ENCODE data around the gene TMPRSS7.

TMPRSS7 gene, protein sequence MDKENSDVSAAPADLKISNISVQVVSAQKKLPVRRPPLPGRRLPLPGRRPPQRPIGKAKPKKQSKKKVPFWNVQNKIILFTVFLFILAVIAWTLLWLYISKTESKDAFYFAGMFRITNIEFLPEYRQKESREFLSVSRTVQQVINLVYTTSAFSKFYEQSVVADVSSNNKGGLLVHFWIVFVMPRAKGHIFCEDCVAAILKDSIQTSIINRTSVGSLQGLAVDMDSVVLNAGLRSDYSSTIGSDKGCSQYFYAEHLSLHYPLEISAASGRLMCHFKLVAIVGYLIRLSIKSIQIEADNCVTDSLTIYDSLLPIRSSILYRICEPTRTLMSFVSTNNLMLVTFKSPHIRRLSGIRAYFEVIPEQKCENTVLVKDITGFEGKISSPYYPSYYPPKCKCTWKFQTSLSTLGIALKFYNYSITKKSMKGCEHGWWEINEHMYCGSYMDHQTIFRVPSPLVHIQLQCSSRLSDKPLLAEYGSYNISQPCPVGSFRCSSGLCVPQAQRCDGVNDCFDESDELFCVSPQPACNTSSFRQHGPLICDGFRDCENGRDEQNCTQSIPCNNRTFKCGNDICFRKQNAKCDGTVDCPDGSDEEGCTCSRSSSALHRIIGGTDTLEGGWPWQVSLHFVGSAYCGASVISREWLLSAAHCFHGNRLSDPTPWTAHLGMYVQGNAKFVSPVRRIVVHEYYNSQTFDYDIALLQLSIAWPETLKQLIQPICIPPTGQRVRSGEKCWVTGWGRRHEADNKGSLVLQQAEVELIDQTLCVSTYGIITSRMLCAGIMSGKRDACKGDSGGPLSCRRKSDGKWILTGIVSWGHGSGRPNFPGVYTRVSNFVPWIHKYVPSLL
- total RNA-seq, result 0 reads per million in 2 experiments

DNA sequence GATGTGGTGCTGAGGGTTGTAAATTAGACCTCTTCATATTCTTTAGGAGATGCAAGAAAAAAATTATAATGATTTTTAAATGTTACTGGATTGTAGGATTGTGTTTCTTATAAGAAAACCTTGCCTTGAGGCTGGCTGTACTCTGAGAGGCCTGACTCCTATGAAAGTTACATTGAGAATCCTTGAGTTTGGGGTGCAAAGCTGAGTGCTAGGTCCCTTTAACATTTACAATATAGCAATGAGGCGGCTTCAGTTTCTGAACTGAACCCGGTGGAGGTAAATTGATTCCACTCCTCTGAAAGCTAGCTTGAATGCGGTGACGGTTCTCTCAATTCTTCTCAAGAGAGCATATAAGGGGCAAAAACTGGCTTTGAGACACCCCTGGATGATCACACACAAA lies at the start of gene TMPRSS7:
Gene TMPRSS7 (plus strand): TSS at position 301 of the 400 bp plus-strand sequence. CDS start 110 bp downstream, outside the sequence.
- DNase-seq (ENCODE audit: low read depth), result no peak

DNA sequence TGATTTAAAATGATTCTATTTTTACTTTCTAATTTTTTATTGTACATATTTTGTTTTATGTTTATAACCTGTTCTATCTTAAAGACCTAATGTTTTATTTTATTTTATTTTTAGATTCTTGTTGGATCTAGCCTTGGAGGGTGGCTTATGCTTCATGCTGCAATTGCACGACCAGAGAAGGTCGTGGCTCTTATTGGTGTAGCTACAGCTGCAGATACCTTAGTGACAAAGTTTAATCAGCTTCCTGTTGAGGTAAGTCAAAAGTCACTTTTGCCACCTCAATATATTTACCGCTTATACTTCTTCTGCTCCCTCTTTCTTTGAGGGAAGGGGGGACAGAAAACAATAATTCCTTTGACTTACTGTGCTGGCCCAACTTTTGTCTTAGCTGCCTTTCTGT lies 47.7 kb upstream of the TMPRSS7 start:
- DNase-seq (ENCODE audit: low read depth), result no peak

DNA sequence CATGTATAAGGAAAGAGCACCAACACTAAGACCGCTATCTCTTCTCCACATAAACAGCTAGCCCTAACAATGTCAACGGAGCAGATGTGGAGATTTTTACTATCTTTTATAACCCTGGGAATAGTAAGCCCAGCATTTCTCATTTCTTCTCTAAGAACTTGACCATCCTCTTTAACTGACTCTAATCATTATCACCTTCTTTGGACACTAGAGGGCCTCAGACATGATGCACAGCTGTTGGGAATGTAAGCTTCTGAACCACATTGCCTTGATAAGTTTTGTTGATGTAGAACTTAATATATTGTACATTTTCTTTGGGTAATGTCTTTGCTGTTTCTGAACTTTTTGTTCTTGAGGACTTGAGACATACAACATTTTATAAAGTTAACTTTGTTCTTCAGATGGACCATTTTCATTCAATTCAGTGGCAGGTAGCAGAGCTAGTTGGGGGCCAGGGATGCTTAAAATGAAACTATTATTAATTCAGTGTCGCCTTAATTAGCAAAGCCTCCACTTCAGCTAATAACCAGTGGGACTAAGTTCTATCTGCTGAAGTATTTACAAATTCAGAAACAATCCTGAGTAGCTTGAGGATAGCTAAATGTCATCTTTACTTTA lies 45.4 kb upstream of the TMPRSS7 start:
- DNase-seq (ENCODE audit: low read depth), result no peak

GRCh38 chr3:111993038-111993437 lies 41.5 kb upstream of the TMPRSS7 start:
- no peak for DNase-seq (ENCODE audit: low read depth)

DNA sequence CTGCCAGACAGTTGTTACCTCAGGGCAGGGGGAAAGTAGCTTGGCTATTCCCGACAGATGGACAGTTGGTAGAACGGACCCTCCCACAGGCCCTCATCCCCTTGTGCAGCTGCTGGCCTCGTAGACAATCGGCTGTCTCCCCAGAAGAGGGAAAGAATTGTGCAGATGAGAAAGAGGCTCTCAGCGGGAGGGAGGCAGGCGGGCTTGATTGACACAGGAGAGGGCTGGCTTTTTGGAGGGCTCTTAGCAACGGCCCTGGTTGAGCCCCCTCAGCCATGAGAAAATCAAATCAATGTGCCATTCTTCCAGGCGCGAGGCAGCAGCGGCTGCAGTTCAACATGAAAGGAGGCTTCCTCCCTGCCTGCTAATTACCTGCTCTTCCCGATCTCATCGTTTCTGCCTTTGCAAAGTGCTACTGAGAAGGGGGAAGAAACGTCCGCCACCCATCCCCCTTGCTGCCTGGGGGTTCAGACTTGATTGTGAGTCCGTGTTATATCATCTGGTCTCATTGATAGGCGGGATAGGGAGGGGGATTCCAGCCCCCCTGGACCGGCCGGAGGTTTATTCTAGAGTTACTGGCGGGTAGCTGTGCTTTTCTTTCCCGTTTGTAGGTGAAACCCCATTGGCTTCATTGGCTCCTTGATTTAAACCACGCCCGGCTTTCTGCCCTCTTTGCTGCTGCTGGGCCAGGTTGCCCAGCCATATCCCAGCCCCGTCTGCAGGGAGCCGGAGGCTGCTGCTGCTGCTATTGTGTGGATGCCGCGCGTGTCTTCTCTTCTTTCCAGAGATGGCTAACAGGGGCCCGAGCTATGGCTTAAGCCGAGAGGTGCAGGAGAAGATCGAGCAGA lies 35.7 kb upstream of the TMPRSS7 start, which contains the start of gene TAGLN3:
Gene TAGLN3 (plus strand): TSS at position 287 of the 848 bp plus-strand sequence. CDS start 501 bp downstream, at position 788.
- no peak for DNase-seq (ENCODE audit: low read depth)

GRCh38 chr3:111999484-112000324 lies 34.8 kb upstream of the TMPRSS7 start:
- no peak for DNase-seq (ENCODE audit: low read depth)

- no peak for DNase-seq (ENCODE audit: low read depth)
Observed at GRCh38 chr3:112000367-112000771, 34.2 kb upstream of the TMPRSS7 start.

GRCh38 chr3:112000966-112001365 lies 33.6 kb upstream of the TMPRSS7 start:
- no peak for DNase-seq (ENCODE audit: low read depth)

DNA sequence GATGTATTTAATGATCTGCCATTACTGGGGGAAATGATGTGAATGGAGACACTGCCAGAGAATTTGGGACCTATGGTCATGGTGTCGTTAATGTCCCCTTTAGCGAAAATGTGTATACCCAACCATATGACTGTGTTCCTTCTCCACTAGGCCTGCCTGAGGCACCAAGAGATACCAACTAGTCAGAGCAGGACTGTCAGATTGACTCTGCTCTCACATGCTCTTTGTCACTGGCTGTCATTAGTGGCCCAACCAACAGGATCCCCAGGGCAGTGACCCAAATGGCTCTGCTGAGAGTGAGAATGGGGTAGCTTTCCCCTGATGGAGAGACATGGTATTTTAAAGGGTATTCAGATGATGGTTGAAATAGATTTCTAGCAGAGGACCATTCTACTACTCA lies 33.0 kb upstream of the TMPRSS7 start:
- DNase-seq (ENCODE audit: low read depth), result no peak

DNA sequence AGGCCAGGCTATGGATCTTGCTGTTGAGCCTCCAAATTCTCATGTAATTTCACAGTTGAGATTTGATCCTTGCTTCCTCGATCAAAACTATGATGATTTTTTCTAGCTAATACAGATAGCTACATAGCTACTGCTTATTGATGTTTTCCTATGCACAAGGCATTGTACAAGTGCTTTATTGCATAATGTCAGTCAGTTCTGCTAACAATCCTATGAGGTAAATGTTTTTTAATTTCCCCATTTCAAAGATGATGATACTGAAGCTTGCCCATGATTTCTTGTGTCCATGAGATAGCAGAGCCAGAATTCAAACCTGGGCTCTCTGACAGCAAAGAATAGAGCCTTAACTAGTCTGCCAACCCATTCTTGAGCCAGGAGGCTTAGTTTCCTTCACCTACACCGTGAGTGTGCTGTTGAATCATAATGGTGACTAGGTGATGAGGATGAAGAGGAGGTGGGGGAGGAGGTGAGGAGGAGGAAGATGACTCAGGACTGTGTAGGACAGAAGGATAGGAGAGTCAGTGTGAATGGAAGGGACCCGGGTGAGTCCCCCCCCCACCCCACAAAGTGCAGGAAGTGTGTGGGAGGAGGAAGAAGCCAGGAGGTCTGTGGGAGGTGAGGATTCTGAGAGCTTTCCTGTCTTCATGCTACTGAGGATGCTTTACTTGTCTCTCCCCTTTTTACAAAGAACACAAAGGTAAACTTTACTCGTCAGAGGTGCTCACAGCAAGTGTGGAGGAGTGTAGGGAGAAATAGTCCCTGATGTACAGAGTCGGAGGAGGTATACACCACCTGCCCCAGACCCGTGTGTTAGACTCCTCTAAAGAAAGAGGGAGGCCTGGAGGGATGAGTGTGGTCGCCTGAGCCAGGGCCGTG lies 32.2 kb upstream of the TMPRSS7 start:
- no peak for DNase-seq (ENCODE audit: low read depth)

DNA sequence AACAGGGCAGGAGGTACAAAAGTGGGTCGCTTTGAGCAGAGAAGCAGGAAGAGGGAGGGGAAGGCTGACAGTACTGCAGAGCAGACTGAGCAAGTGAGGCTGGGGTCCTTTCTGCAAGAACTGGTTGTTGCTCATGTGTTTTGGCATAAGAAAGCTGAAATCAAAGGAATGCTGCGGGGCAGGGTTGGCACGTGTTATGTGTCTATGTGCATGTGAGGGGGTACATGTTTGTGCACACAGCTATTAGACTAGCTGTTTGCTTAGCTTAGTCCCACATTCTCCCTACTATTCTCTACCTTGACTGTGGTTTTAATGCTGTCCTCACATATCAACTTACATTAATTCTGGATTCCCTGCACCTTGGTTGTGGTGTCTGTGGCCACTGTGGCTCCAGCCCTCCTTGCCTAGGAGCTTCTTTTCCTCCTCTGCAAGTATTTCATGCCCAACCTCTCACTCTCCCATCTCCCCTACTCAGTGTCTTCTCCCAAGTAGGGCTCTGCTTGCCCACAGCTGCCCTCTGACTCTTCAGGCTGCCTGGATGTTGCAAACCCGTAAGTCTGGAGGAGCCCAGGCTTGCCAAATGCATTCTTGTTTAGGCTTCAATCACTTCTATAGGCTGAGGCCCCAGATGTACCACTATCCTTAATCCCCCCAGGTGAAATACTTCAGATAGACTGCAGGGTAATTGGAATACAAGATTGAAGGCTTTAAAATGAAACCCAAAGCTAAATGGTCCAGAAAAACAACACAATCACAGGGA lies 31.0 kb upstream of the TMPRSS7 start:
- DNase-seq (ENCODE audit: low read depth), result no peak

GRCh38 chr3:112004187-112004586 lies 30.3 kb upstream of the TMPRSS7 start:
- no peak for DNase-seq (ENCODE audit: low read depth)

- no peak for DNase-seq (ENCODE audit: low read depth)
Observed at GRCh38 chr3:112004669-112005068, 29.9 kb upstream of the TMPRSS7 start.

GRCh38 chr3:112005091-112005672 lies 29.4 kb upstream of the TMPRSS7 start:
- DNase-seq (ENCODE audit: low read depth), result no peak

DNA sequence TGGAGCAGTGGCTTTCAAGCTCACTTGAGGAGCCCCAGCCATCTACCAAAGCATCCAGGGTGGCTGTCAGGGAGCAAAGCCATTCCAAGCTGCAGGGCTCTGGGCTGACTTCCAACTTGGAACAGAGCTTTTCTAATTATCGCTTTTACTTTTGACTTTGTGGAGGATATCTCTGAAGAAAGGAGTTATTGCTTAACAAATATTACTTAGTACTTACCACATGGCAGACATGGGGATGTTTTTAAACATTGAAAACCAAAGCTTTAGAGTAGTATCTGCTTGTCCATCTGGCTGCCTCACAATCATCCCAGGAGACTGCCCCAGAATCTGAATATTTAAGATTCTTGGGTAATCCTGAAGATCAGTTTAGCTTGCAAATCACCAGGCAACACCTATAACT lies 26.9 kb upstream of the TMPRSS7 start:
- DNase-seq (ENCODE audit: low read depth), result no peak

DNA sequence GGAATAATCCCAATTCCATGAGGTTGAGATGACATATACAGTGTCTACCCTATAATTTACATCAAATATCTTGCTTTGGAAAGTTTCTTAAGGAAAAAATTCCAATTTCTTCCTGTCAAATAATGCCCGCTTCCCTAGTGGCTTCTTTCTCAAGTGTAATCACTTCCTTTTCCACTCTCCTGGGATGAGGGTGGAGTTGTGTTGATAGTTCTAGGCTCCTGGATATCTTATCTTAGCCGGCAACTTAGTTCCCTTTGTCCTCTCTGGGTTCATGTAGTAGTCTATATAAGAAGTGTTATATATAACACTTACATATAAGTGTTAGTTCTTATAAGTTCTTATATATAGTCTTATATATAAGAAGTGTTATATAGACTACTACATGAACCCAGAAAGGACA lies 24.9 kb upstream of the TMPRSS7 start:
- no peak for DNase-seq (ENCODE audit: low read depth)

- no peak for DNase-seq (ENCODE audit: low read depth)
Observed at GRCh38 chr3:112010636-112011035, 23.9 kb upstream of the TMPRSS7 start.

GRCh38 chr3:112011376-112011940 lies 23.1 kb upstream of the TMPRSS7 start:
- DNase-seq (ENCODE audit: low read depth), result no peak

Data from T follicular helper cell (primary cell).